Liver (tissue), 9 donors: ENCODE measurements around the gene CCNE1. TPM values are rescaled to one million over a fixed set of nuclear protein-coding genes. Genes with fewer than 3 reads are reported as not detected.

ENCODE experiments used
- DNase-seq: peaks from one replicate; pipeline ENCODE4 v3.0.0-alpha.2; 2017; ENCODE audit warnings: low spot score
- H3K27ac ChIP-seq, 2 donors: one replicate each; pipeline ENCODE4 v1.7.0; 2013; ENCODE audit warnings: inconsistent platforms in 2 of 2, low read length in 2 of 2, control low read depth in 1 of 2, low read depth in 1 of 2, mild to moderate bottlenecking in 1 of 2
- H3K27me3 ChIP-seq, 4 donors: one replicate each; pipeline versions ENCODE4 v1.6.1 to v1.7.0; 2013; ENCODE audit warnings: low read length in 3 of 4, inconsistent platforms in 1 of 4, mild to moderate bottlenecking in 1 of 4, moderate library complexity in 1 of 4; ENCODE audit not compliant: control insufficient read depth in 4 of 4, insufficient read depth in 4 of 4
- H3K36me3 ChIP-seq, 4 donors: one replicate each; pipeline versions ENCODE4 v1.6.1 to v1.7.0; 2013; ENCODE audit warnings: low read length in 3 of 4, mild to moderate bottlenecking in 3 of 4, low read depth in 1 of 4, moderate library complexity in 1 of 4; ENCODE audit not compliant: control insufficient read depth in 4 of 4, insufficient read depth in 3 of 4
- H3K4me1 ChIP-seq, 4 donors: one replicate each; pipeline versions ENCODE4 v1.6.1 to v1.7.0; 2013; ENCODE audit warnings: low read length in 3 of 4, mild to moderate bottlenecking in 3 of 4, moderate library complexity in 1 of 4; ENCODE audit not compliant: control insufficient read depth in 4 of 4, insufficient read depth in 4 of 4
- H3K4me3 ChIP-seq, 3 donors: one replicate each; pipeline versions ENCODE4 v1.6.1 to v1.7.0; 2013; ENCODE audit warnings: low read length in 3 of 3, control low read depth in 1 of 3, low read depth in 1 of 3, mild to moderate bottlenecking in 1 of 3
- H3K9ac ChIP-seq, 2 donors: one replicate each; pipeline ENCODE4 v1.7.0; 2013; ENCODE audit warnings: low read length in 2 of 2, mild to moderate bottlenecking in 2 of 2, moderate library complexity in 2 of 2, control low read depth in 1 of 2, low read depth in 1 of 2
- H3K9me3 ChIP-seq, 4 donors: one replicate each; pipeline versions ENCODE4 v1.6.1 to v1.7.0; 2013; ENCODE audit warnings: low read length in 3 of 4; ENCODE audit not compliant: control insufficient read depth in 4 of 4
- EGR1 ChIP-seq, 2 donors: IDR thresholded peaks; 2 replicates each; pipeline ENCODE4 v1.6.1; 2016 to 2018; ENCODE audit warnings: antibody characterized with exemption in 2 of 2, low read depth in 2 of 2
- FOXA1 ChIP-seq: IDR thresholded peaks from 2 replicates; pipeline ENCODE4 v1.6.1; 2016; ENCODE audit warnings: antibody characterized with exemption
- FOXA2 ChIP-seq: IDR thresholded peaks from 2 replicates; pipeline ENCODE4 v1.6.1; 2016; ENCODE audit warnings: antibody characterized with exemption
- GABPA ChIP-seq, 2 donors: IDR thresholded peaks in 1 of 2; conservative IDR thresholded peaks in 1 of 2; 2 replicates each; pipeline ENCODE4 v1.6.1; 2016; ENCODE audit warnings: antibody characterized with exemption in 2 of 2, mild to moderate bottlenecking in 1 of 2, moderate library complexity in 1 of 2
- HNF4A ChIP-seq, 2 donors: conservative IDR thresholded peaks; 2 replicates each; pipeline ENCODE4 v1.6.1; 2016; ENCODE audit warnings: antibody characterized with exemption in 2 of 2, mild to moderate bottlenecking in 2 of 2
- JUND ChIP-seq, 2 donors: IDR thresholded peaks; 2 replicates each; pipeline ENCODE4 v1.6.1; 2016; ENCODE audit warnings: antibody characterized with exemption in 2 of 2
- NR2F2 ChIP-seq: IDR thresholded peaks from 2 replicates; pipeline ENCODE4 v1.6.1; 2016; ENCODE audit warnings: antibody characterized with exemption
- RAD21 ChIP-seq, 2 donors: IDR thresholded peaks; 2 replicates each; pipeline ENCODE4 v1.6.1; 2016; ENCODE audit warnings: antibody characterized with exemption in 2 of 2, mild to moderate bottlenecking in 2 of 2
- RXRA ChIP-seq, 2 donors: IDR thresholded peaks; 2 replicates each; pipeline ENCODE4 v1.6.1; 2017 to 2018; ENCODE audit warnings: antibody characterized with exemption in 2 of 2, mild to moderate bottlenecking in 1 of 2
- SP1 ChIP-seq: IDR thresholded peaks from 2 replicates; pipeline ENCODE4 v1.6.1; 2018; ENCODE audit warnings: antibody characterized with exemption, mild to moderate bottlenecking
- TAF1 ChIP-seq: conservative IDR thresholded peaks from 2 replicates; pipeline ENCODE4 v1.6.1; 2016; ENCODE audit warnings: antibody characterized with exemption, mild to moderate bottlenecking
- YY1 ChIP-seq: IDR thresholded peaks from 2 replicates; pipeline ENCODE4 v1.6.1; 2016; ENCODE audit warnings: antibody characterized with exemption, mild to moderate bottlenecking
- ZBTB33 ChIP-seq: IDR thresholded peaks from 2 replicates; pipeline ENCODE4 v1.6.1; 2016; ENCODE audit warnings: antibody characterized with exemption
- WGBS: extraction: QIAGEN DNeasy Blood & Tissue Kit; methylation state at CpG from one replicate; pipeline ENCODE4 v1.1.7; 2013; 5-methylcytosine and 5-hydroxymethylcytosine counted together
- polyA plus RNA-seq, 2 donors: library from polyadenylated mRNA; stranded (reverse) in 1 of 2; unstranded in 1 of 2; fragments of 200-250 nt in 1 of 2; fragments of >200 nt in 1 of 2; fragmentation: Nextera tagmentation in 1 of 2; extraction: Ambion mirVana in 1 of 2; gene quantifications; one replicate each; pipeline versions ENCODE4 v1.2.1 to v1.2.3, GENCODE V29; 2013 to 2015
- total RNA-seq, 2 donors: library from RNA; depleted of rRNA; stranded (reverse); fragments of >200 nt; gene quantifications; one replicate each; pipeline ENCODE4 v1.2.3, GENCODE V29; 2014
- TF ChIP-seq, protein P1 (sequence below): IDR thresholded peaks from 2 replicates; pipeline ENCODE4 v1.6.1; 2016; ENCODE audit warnings: antibody characterized with exemption
- TF ChIP-seq, protein P2 (sequence below): IDR thresholded peaks from 2 replicates; pipeline ENCODE4 v1.6.1; 2016; ENCODE audit warnings: antibody characterized with exemption, mild to moderate bottlenecking
- TF ChIP-seq, protein P3 (sequence below): fragments of 150-350 bp; IDR thresholded peaks from 2 replicates; pipeline ENCODE4 v1.5.1; 2017; ENCODE audit warnings: improper control_type of control experiment, low read depth, low read length; ENCODE audit not compliant: missing input control
- donor health status: healthy.
- donor health status: healthy.
- donor health status: healthy.
- donor health status: healthy.
- donor health status: healthy.

CCNE1 gene
- total and polyA plus RNA-seq, 4 donors = 0.32 to 19.5 (median 0.79) TPM

- 87% methylated on average over 4 of the region's 4 CpGs for WGBS
- H3K9me3 ChIP-seq = no peaks in the 10 kb centered on the region
- H3K4me1 ChIP-seq = no peaks in the 10 kb centered on the region
- H3K36me3 ChIP-seq = no peaks in the 10 kb centered on the region
- H3K27ac ChIP-seq = no peak overlapping the region
- no peak overlapping the region for H3K9ac ChIP-seq
- no peaks in the 10 kb centered on the region for H3K27me3 ChIP-seq
- no peak overlapping the region for H3K4me3 ChIP-seq
- TF ChIP-seq FOXA2 (no peak), YY1 (no peak), NR2F2 (no peak), SP1 (no peak), GABPA (IDR thresholded peaks at IDR 0.05 in 1 of 2, conservative IDR thresholded peaks at IDR 0.05 in 1 of 2) (no peak), JUND (IDR thresholded peaks at IDR 0.05) (no peak), FOXA1 (no peak), RXRA (IDR thresholded peaks at IDR 0.05) (no peak), EGR1 (IDR thresholded peaks at IDR 0.05; ENCODE audit: low read depth in 2 of 2) (no peak)
- TF ChIP-seq, protein P1, sequence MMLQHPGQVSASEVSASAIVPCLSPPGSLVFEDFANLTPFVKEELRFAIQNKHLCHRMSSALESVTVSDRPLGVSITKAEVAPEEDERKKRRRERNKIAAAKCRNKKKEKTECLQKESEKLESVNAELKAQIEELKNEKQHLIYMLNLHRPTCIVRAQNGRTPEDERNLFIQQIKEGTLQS = no peak
- no peak for DNase-seq
Observed at GRCh38 chr19:29763196-29763595, 48.6 kb upstream of the CCNE1 start.

- DNase-seq = no peak
- H3K27me3 ChIP-seq = no peaks in the 10 kb centered on the region
- no peak for TF ChIP-seq FOXA1
- no peak for TF ChIP-seq RAD21 (IDR thresholded peaks at IDR 0.05)
- H3K27ac ChIP-seq = no peak overlapping the region
- H3K4me1 ChIP-seq = no peaks in the 10 kb centered on the region
- no peaks in the 10 kb centered on the region for H3K9me3 ChIP-seq
- no peak overlapping the region for H3K4me3 ChIP-seq
- H3K9ac ChIP-seq = no peak overlapping the region
- 93% methylated on average over 8 of the region's 8 CpGs for WGBS
- no peaks in the 10 kb centered on the region for H3K36me3 ChIP-seq
Observed at GRCh38 chr19:29764361-29764760, 47.4 kb upstream of the CCNE1 start.

GRCh38 chr19:29766100-29766499 lies 45.7 kb upstream of the CCNE1 start:
- no peak for TF ChIP-seq SP1
- TF ChIP-seq ZBTB33 = no peak
- no peak for TF ChIP-seq YY1
- TF ChIP-seq FOXA1 = no peak
- TF ChIP-seq GABPA (IDR thresholded peaks at IDR 0.05 in 1 of 2, conservative IDR thresholded peaks at IDR 0.05 in 1 of 2) = no peak
- TF ChIP-seq TAF1 = no peak
- TF ChIP-seq, protein P2, sequence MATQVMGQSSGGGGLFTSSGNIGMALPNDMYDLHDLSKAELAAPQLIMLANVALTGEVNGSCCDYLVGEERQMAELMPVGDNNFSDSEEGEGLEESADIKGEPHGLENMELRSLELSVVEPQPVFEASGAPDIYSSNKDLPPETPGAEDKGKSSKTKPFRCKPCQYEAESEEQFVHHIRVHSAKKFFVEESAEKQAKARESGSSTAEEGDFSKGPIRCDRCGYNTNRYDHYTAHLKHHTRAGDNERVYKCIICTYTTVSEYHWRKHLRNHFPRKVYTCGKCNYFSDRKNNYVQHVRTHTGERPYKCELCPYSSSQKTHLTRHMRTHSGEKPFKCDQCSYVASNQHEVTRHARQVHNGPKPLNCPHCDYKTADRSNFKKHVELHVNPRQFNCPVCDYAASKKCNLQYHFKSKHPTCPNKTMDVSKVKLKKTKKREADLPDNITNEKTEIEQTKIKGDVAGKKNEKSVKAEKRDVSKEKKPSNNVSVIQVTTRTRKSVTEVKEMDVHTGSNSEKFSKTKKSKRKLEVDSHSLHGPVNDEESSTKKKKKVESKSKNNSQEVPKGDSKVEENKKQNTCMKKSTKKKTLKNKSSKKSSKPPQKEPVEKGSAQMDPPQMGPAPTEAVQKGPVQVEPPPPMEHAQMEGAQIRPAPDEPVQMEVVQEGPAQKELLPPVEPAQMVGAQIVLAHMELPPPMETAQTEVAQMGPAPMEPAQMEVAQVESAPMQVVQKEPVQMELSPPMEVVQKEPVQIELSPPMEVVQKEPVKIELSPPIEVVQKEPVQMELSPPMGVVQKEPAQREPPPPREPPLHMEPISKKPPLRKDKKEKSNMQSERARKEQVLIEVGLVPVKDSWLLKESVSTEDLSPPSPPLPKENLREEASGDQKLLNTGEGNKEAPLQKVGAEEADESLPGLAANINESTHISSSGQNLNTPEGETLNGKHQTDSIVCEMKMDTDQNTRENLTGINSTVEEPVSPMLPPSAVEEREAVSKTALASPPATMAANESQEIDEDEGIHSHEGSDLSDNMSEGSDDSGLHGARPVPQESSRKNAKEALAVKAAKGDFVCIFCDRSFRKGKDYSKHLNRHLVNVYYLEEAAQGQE = no peak
- TF ChIP-seq EGR1 (IDR thresholded peaks at IDR 0.05; ENCODE audit: low read depth in 2 of 2) = no peak
- TF ChIP-seq RXRA (IDR thresholded peaks at IDR 0.05) = no peak
- TF ChIP-seq HNF4A (conservative IDR thresholded peaks at IDR 0.05) = no peak
- TF ChIP-seq FOXA2 = no peak
- TF ChIP-seq, protein P3, sequence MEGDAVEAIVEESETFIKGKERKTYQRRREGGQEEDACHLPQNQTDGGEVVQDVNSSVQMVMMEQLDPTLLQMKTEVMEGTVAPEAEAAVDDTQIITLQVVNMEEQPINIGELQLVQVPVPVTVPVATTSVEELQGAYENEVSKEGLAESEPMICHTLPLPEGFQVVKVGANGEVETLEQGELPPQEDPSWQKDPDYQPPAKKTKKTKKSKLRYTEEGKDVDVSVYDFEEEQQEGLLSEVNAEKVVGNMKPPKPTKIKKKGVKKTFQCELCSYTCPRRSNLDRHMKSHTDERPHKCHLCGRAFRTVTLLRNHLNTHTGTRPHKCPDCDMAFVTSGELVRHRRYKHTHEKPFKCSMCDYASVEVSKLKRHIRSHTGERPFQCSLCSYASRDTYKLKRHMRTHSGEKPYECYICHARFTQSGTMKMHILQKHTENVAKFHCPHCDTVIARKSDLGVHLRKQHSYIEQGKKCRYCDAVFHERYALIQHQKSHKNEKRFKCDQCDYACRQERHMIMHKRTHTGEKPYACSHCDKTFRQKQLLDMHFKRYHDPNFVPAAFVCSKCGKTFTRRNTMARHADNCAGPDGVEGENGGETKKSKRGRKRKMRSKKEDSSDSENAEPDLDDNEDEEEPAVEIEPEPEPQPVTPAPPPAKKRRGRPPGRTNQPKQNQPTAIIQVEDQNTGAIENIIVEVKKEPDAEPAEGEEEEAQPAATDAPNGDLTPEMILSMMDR = no peak
- WGBS = 43% methylated on average over 3 of the region's 3 CpGs
- no peaks in the 10 kb centered on the region for H3K27me3 ChIP-seq

More at GRCh38 chr19:29766100-29766499, 45.7 kb upstream of the CCNE1 start:
- Histone ChIP-seq H3K27ac (no peak overlapping the region), H3K4me3 (no peak overlapping the region), H3K4me1 (no peaks in the 10 kb centered on the region), H3K9me3 (no peaks in the 10 kb centered on the region), H3K9ac (no peak overlapping the region), H3K36me3 (no peaks in the 10 kb centered on the region)
- no peak for DNase-seq
